BLaER1 treated with 17β-estradiol and CSF1 and Interleukin-3, amounts not matched to agents 10 nM and 100 nM (cell line): ENCODE measurements around the gene BRMS1.
A peak's percentile ranks its signal among the peaks of the same experiment; 100 is the strongest.
"Not testable (repeated sequence)": the region's sequence is repeated elsewhere in the genome, so short reads cannot be mapped to it uniquely, and the experiment has no call there.

Source experiments
- H3K27ac ChIP-seq, 11 experiments: shearing (Covaris generic); formaldehyde crosslinking; 2 replicates each; pipeline ENCODE4 v1.8.1; 2022
- H3K27me3 ChIP-seq, 11 experiments: shearing (Covaris generic); formaldehyde crosslinking; 2 replicates each; pipeline ENCODE4 v1.8.1; 2022
- H3K36me3 ChIP-seq, 11 experiments: shearing (Covaris generic); formaldehyde crosslinking; 2 replicates each; pipeline ENCODE4 v1.8.1; 2022
- H3K4me1 ChIP-seq, 10 experiments: shearing (Covaris generic); formaldehyde crosslinking; 2 replicates each; pipeline ENCODE4 v1.8.1; 2022
- H3K4me2 ChIP-seq, 11 experiments: shearing (Covaris generic); formaldehyde crosslinking; 2 replicates each; pipeline ENCODE4 v1.8.1; 2022
- H3K4me3 ChIP-seq, 10 experiments: shearing (Covaris generic); formaldehyde crosslinking; 2 replicates each; pipeline ENCODE4 v1.8.1; 2022
- H3K9ac ChIP-seq, 11 experiments: shearing (Covaris generic); formaldehyde crosslinking; 2 replicates each; pipeline ENCODE4 v1.8.1; 2022
- H3K9me3 ChIP-seq, 11 experiments: shearing (Covaris generic); formaldehyde crosslinking; replicated peaks in 1 of 11; 2 replicates each; pipeline ENCODE4 v1.8.1; 2022
- H4K20me1 ChIP-seq, 11 experiments: shearing (Covaris generic); formaldehyde crosslinking; 2 replicates each; pipeline ENCODE4 v1.8.1; 2022
- Cebpa-rat ChIP-seq, 11 experiments: shearing (Covaris generic); IDR thresholded peaks; 2 replicates each; pipeline ENCODE4 v1.8.1; 2022

Gene BRMS1

GRCh38 chr11:66326261-66327111 lies 18.4 kb downstream of the BRMS1 start:
- H3K27me3 ChIP-seq = no peaks in the 10 kb centered on the region
- peaks cover 53 to 96% (median 89%) of the 10 kb centered on the region in 10 experiments for H3K4me1 ChIP-seq
- H3K4me2 ChIP-seq = peak overlapping the region; percentile 74 to 98 (median 94)
- H4K20me1 ChIP-seq = no peaks in the 10 kb centered on the region
- peak overlapping the region; percentile 63 to 100 (median 95) for H3K27ac ChIP-seq
- TF ChIP-seq Cebpa-rat (IDR thresholded peaks at IDR 0.05) = no peak
- H3K36me3 ChIP-seq = peaks cover 0 to 3% (median 0%) of the 10 kb centered on the region in 11 experiments; a peak in 2 of 22 replicates
- peak overlapping the region; percentile 67 to 93 (median 84) for H3K9ac ChIP-seq
- H3K9me3 ChIP-seq = peaks cover 0 to 6% (median 4%) of the 10 kb centered on the region in 11 experiments; a peak in 7 of 22 replicates
- peak overlapping the region in 8 of 10 experiments; percentile 27 to 59 (median 48); a peak in 14 of 20 replicates for H3K4me3 ChIP-seq

- H3K4me2 ChIP-seq = peak overlapping the region; percentile 74 to 98 (median 94)
These were observed 19.6 kb downstream of the BRMS1 start for GRCh38 chr11:66325263-66325671.

GRCh38 chr11:66324664-66325063 lies 20.2 kb downstream of the BRMS1 start:
- Histone ChIP-seq H3K4me2 (peak overlapping the region; percentile 74 to 98 (median 94)), H3K4me1 (peaks cover 53 to 82% (median 76%) of the 10 kb centered on the region in 10 experiments), H3K4me3 (no peak overlapping the region), H4K20me1 (no peaks in the 10 kb centered on the region), H3K9me3 (peaks cover 0 to 17% (median 11%) of the 10 kb centered on the region in 11 experiments; a peak in 13 of 22 replicates), H3K9ac (peak overlapping the region in 8 of 11 experiments; percentile 4 to 93 (median 84); a peak in 14 of 22 replicates), H3K27me3 (no peaks in the 10 kb centered on the region), H3K27ac (peak overlapping the region in 10 of 11 experiments; percentile 11 to 100 (median 95); a peak in 19 of 22 replicates), H3K36me3 (no peaks in the 10 kb centered on the region)
- no peak for TF ChIP-seq Cebpa-rat (IDR thresholded peaks at IDR 0.05)

More at GRCh38 chr11:66325263-66325671, 19.6 kb downstream of the BRMS1 start:
- Histone ChIP-seq H3K4me1 (peaks cover 53 to 88% (median 82%) of the 10 kb centered on the region in 10 experiments), H3K4me3 (peak overlapping the region in 4 of 10 experiments; percentile 27 to 53 (median 45); a peak in 2 of 20 replicates), H3K9ac (peak overlapping the region in 10 of 11 experiments; percentile 67 to 93 (median 84); a peak in 18 of 22 replicates), H3K36me3 (no peaks in the 10 kb centered on the region), H3K27ac (peak overlapping the region; percentile 63 to 100 (median 95); a peak in 20 of 22 replicates), H3K9me3 (peaks cover 0 to 11% (median 5%) of the 10 kb centered on the region in 11 experiments; a peak in 12 of 22 replicates), H4K20me1 (no peaks in the 10 kb centered on the region), H3K27me3 (no peaks in the 10 kb centered on the region)
- TF ChIP-seq Cebpa-rat (IDR thresholded peaks at IDR 0.05) = no peak

- Histone ChIP-seq H3K9me3 (peaks cover 0 to 21% (median 14%) of the 10 kb centered on the region in 11 experiments; a peak in 15 of 22 replicates), H3K4me1 (peaks cover 53 to 82% (median 76%) of the 10 kb centered on the region in 10 experiments), H4K20me1 (no peaks in the 10 kb centered on the region), H3K27me3 (no peaks in the 10 kb centered on the region), H3K4me2 (peak overlapping the region in 8 of 11 experiments; percentile 74 to 98 (median 94); a peak in 9 of 22 replicates), H3K4me3 (no peak overlapping the region), H3K27ac (no peak overlapping the region), H3K9ac (no peak overlapping the region), H3K36me3 (no peaks in the 10 kb centered on the region)
- TF ChIP-seq Cebpa-rat (IDR thresholded peaks at IDR 0.05) = no peak
These were observed 21.2 kb downstream of the BRMS1 start for GRCh38 chr11:66323684-66324083.

GRCh38 chr11:66322732-66323427 lies 22.0 kb downstream of the BRMS1 start:
- H3K4me2 ChIP-seq = peak overlapping the region in 8 of 11 experiments; percentile 1 to 47 (median 32); a peak in 4 of 22 replicates
- peaks cover 53 to 82% (median 76%) of the 10 kb centered on the region in 10 experiments for H3K4me1 ChIP-seq
- H3K27ac ChIP-seq = peak overlapping the region in 6 of 11 experiments; percentile 24 to 61 (median 42); a peak in 12 of 22 replicates

GRCh38 chr11:66321606-66322005 lies 23.3 kb downstream of the BRMS1 start:
- Histone ChIP-seq H3K36me3 (no peaks in the 10 kb centered on the region), H4K20me1 (peaks cover 0 to 2% (median 0%) of the 10 kb centered on the region in 11 experiments; a peak in 3 of 22 replicates), H3K4me2 (peak overlapping the region in 9 of 11 experiments; percentile 4 to 47 (median 31); a peak in 15 of 22 replicates), H3K9me3 (peaks cover 0 to 21% (median 14%) of the 10 kb centered on the region in 11 experiments; a peak in 15 of 22 replicates), H3K27me3 (no peaks in the 10 kb centered on the region), H3K4me1 (peaks cover 51 to 80% (median 74%) of the 10 kb centered on the region in 10 experiments), H3K9ac (no peak overlapping the region), H3K27ac (peak overlapping the region in 7 of 11 experiments; percentile 24 to 61 (median 42); a peak in 11 of 22 replicates), H3K4me3 (no peak overlapping the region)
- no peak for TF ChIP-seq Cebpa-rat (IDR thresholded peaks at IDR 0.05)

More at GRCh38 chr11:66322732-66323427, 22.0 kb downstream of the BRMS1 start:
- H4K20me1 ChIP-seq = no peaks in the 10 kb centered on the region
- H3K9me3 ChIP-seq = peaks cover 0 to 21% (median 14%) of the 10 kb centered on the region in 11 experiments; a peak in 15 of 22 replicates
- no peaks in the 10 kb centered on the region for H3K27me3 ChIP-seq
- TF ChIP-seq Cebpa-rat (IDR thresholded peaks at IDR 0.05) = no peak
- H3K4me3 ChIP-seq = no peak overlapping the region
- H3K36me3 ChIP-seq = no peaks in the 10 kb centered on the region
- no peak overlapping the region for H3K9ac ChIP-seq

GRCh38 chr11:66320748-66321147 lies 24.2 kb downstream of the BRMS1 start:
- H3K4me2 ChIP-seq, H3K36me3 ChIP-seq, H3K4me3 ChIP-seq, H3K9ac ChIP-seq, H3K27me3 ChIP-seq, H3K27ac ChIP-seq: not testable (repeated sequence)
- H4K20me1 ChIP-seq = peaks cover 0 to 10% (median 3%) of the 10 kb centered on the region in 11 experiments; a peak in 12 of 22 replicates
- H3K9me3 ChIP-seq = peaks cover 0 to 21% (median 14%) of the 10 kb centered on the region in 11 experiments; a peak in 15 of 22 replicates
- peaks cover 51 to 82% (median 75%) of the 10 kb centered on the region in 10 experiments for H3K4me1 ChIP-seq

GRCh38 chr11:66320289-66320688 lies 24.6 kb downstream of the BRMS1 start:
- H3K4me3 ChIP-seq, H3K4me2 ChIP-seq, H3K27me3 ChIP-seq, H3K9ac ChIP-seq, H3K36me3 ChIP-seq: not testable (repeated sequence)
- Histone ChIP-seq H3K9me3 (peaks cover 0 to 21% (median 14%) of the 10 kb centered on the region in 11 experiments; a peak in 15 of 22 replicates), H4K20me1 (peaks cover 0 to 15% (median 7%) of the 10 kb centered on the region in 11 experiments; a peak in 12 of 22 replicates), H3K27ac (peak overlapping the region in 3 of 11 experiments; percentile 32 to 98 (median 94); a peak in 2 of 22 replicates), H3K4me1 (peaks cover 51 to 82% (median 75%) of the 10 kb centered on the region in 10 experiments)
